HG03457 (cell line): ENCODE data around the gene CALR.
A peak's percentile ranks its signal among the peaks of the same experiment; 100 is the strongest.
"Not testable (repeated sequence)": the region's sequence is repeated elsewhere in the genome, so short reads cannot be mapped to it uniquely, and the experiment has no call there.

Source experiments
- ATAC-seq: cut with Tn5 transposase; IDR thresholded peaks from one replicate; pipeline ENCODE4 v1.9.1; 2021; ENCODE audit warnings: moderate number of reproducible peaks; ENCODE audit not compliant: unreplicated experiment

CALR gene

DNA sequence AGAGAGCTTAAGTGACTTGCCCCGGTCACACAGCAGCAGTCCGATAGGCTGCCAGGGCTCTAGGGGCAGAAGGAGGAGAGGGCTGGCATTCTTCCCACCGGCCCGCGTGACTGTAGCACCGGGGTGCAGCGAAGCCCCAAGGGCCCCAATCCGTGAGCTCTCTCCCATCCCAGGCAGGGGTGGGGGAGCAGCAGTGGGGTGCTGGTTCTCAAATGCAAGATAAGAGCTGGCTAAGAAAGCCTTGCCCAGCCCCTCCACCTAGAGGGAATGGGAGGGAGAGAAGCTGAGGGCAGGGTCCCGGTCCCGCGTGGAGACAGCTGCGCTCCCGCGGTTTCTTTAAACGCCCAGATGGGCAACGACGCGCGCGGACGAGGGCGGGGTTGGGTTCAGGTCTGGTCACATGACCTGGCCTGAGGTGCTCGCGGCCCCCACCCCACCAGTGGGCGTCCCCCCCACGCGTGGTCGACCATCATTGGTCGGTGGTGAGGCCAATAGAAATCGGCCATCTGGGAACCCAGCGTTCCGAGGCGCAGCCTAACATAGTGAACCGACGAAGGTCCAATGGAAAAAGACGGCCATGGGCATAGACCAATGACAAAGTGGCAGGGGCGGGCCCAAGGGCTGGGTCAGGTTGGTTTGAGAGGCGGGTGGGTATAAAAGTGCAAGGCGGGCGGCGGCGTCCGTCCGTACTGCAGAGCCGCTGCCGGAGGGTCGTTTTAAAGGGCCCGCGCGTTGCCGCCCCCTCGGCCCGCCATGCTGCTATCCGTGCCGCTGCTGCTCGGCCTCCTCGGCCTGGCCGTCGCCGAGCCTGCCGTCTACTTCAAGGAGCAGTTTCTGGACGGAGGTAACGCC lies at the start of gene CALR:
Gene CALR, plus strand, starts transcription at position 683 of the 852 bp plus-strand sequence. Its CDS starts 71 bp downstream, at position 754.
- peak; percentile 72 for ATAC-seq

GRCh38 chr19:12890299-12890786 lies 48.1 kb upstream of the CALR start:
- not testable (repeated sequence) for ATAC-seq

- peak; percentile 76 for ATAC-seq
Observed at GRCh38 chr19:12890787-12891552, 47.4 kb upstream of the CALR start, which contains the start of gene GCDH. TSS of gene GCDH (plus strand) at chr19:12891160. CDS start at chr19:12891305, 145 bp downstream.

DNA sequence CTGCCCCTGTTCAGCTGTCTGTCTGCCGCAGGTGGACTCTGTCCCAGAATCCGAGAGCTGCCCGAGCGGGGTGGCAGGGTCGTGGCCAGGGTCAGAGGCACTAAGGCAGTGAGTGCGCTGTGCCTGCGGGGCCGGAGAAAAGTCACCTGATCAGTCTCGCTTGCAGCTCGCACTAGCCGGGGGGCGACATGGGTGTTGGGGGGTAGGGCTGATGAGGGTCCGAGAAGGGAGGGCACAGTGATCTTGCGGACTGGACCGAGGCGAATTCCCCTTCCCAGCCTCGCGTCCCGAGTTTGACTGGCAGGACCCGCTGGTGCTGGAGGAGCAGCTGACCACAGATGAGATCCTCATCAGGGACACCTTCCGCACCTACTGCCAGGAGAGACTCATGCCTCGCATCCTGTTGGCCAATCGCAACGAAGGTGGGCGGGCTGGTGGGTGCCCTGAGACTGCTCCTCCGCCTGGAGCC lies 46.8 kb upstream of the CALR start:
- no peak for ATAC-seq

DNA sequence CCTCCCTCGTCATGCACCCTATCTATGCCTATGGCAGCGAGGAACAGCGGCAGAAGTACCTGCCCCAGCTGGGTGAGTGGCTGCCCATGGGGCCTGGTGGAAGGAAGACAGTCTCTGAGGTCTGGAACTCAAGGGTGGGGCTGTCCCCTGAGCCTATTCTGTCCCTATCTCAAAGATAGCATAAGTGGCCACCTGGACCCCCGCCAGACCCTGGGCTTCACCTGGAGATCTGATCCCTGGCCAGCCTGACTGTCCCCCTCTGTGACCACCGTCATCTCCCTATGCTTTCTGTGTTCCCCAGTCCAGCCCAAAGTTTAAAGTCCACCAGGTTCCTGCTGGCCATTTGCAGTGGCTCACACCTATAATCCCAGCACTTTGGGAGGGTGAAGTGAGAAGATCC lies 44.8 kb upstream of the CALR start:
- ATAC-seq = no peak

DNA sequence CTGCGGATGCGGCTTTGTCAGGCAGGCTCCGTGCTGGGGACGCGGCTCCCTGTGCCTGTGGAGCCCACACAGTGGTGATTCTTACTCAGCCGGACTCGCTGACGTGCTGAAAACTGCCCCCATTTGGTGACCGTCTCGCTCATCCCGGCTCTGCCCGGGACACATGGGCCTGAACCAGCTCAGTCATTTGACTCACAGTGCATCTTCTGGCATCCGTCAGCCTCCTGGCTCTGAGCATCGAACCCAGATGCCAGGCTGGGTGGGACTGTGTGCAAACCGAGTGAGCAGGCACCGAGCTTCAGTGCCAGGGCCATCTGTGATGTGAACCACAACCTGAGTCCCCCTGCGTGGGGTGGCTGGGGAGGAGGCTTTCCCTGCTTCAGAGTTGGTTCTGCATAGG lies 41.9 kb upstream of the CALR start:
- ATAC-seq = no peak

- ATAC-seq = no peak
Observed at GRCh38 chr19:12899891-12900518, 38.4 kb upstream of the CALR start.

- ATAC-seq = no peak
Observed at GRCh38 chr19:12907166-12907565, 31.2 kb upstream of the CALR start.

- no peak for ATAC-seq
Observed at GRCh38 chr19:12912571-12912970, 25.8 kb upstream of the CALR start.

DNA sequence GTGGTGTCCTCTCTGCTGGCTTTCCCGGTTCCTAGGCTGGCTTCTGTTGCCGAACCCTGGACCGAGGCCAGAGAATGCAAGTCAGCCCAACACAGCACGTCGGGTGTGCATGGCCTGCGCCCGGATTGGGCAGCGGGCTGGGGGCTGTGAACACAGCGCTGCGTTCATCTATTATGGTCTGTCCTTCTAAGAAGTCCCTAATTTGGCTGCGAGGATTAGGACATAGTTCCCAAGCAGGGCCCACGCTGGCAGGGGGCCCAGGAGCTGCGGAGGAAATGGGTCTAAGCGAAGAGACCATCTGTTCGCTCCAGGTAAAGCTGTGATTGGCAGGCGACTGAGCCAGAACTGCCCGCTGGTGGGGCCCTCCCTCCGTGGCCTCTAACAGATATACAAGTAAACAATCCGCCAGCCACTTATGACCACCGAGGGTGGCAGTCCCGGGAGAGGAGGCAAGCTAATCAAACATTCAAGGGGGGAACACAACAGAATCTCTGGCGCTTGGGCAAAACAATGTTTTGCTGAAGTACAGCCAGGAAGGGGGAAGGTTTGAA lies 25.3 kb upstream of the CALR start:
- ATAC-seq = no peak

DNA sequence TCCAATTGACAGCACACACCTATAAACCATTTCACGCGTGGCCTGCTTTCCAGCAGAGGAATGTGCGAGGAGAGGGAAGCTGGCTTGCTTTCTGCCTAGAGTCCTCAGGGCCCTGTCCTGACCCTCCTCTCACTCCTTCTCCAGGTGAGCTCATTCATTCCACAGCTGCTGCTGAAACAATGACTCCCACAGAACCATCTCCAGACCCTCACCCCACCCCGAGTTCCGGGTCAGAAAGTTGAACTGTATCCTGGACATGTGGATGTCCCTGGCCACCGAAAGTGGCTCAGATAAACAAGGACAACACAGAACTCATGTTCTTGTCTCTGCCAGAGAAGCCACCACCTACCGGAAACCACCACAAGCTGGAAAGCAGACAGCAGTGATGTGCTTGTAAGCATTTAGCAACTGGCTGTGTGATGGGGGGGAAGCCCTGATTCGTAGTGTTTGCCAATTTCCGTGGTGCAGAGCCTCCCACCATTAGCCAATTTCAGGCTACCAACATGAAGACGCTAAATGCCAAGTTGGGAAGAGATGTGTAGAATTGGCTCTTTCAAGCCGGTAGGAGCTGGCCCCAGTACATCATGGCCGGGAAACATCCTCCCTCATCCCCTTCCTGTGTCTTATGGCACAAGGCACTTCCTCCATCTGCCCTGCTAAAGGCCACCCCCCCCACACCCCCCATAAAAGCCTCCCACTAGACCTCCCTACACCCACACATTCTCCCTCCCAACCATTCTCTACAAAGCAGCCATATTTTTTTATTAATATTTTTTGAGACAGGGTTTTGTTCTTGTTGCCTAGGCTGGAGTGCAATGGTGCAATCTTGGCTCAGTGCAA lies 24.3 kb upstream of the CALR start:
- ATAC-seq = no peak

- not testable (repeated sequence) for ATAC-seq
Observed at GRCh38 chr19:12915860-12916259, 22.5 kb upstream of the CALR start.

DNA sequence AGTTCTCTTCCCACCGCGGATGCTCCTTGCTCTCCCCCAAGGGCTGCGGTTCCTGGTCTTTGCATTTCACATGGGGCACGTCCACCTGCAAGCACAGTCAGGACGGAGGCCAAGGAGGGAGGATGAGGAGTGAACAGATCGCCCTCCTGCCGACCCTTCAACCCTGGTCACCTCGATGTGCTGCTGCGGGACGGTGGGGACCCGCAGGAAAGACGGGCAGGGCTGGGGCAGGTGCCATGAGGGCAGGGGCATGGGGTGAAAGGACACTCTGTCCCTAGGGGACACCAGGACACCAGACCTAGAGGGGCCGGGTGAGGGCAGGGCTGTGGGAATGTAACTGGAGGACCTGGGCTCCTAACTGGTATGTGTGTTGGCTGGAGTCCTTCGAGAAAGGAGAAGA lies 20.2 kb upstream of the CALR start:
- ATAC-seq = no peak

- no peak for ATAC-seq
Observed at GRCh38 chr19:12921047-12921446, 17.4 kb upstream of the CALR start.

DNA sequence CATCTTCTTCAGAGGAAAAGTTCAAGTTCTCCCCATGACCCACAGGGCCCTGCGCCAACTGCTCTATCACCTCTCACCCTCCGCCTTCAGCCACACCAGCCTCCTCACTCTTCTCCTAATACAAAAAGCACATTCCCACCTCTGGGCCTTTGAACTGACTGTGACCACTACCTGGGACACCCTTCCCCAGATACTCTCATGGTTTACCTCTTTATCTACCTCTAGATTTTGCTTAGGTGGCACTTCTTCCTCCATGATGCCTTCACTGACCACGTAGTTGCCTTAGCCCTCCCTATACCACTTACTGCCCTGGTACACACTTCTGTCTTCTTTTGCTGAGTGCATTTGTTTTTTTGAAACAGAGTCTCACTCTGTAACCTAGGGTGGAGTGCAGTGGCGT lies 15.4 kb upstream of the CALR start:
- ATAC-seq = no peak

GRCh38 chr19:12924621-12925310 lies 13.6 kb upstream of the CALR start:
- ATAC-seq = no peak

DNA sequence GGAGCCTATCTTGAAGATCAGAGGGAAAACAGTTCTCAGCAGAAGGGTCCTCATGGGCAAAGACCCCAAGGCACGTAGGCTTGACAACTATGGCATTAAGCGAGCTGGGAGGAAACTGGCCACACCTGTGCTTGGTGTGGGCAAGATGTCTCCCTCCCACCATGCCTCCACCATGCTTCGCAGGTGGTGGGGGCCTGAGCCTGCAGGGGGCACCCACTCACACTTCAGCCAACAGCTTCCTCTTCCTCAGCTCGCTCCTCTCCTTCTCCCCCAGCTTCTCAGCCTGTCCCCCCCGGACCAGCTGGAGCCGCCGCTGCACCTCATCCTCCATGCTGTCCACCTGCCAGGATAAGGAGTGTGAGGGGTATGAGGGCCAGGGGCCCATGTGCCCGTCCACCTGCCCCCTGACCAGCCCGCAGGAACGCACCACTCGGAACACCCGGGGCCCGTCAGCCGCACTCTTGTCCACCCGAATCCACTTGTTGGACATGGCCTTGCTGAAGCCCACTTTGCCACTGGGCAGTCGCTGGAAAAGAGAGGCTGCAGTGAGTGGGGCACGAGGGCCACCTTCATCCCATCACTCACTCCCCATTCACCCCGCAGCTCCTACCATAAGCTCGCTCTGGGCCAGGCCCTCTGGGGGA lies 8.3 kb upstream of the CALR start:
- ATAC-seq = no peak

GRCh38 chr19:12932392-12933286 lies 5.8 kb upstream of the CALR start:
- no peak for ATAC-seq
